ENCODE measurements around the gene ZNF569. TPM values are rescaled to one million over a fixed set of nuclear protein-coding genes. Genes with fewer than 3 reads are reported as not detected.
A peak's percentile ranks its signal among the peaks of the same experiment; 100 is the strongest.

The ZNF569 gene
- 5.9 TPM for total RNA-seq
- long read RNA-seq, full-length matches to known transcripts, result 4 of 8 reads
- long read RNA-seq, partial matches to known transcripts, result 0 of 8 reads
- long read RNA-seq, other reads (novel, unspliced or antisense), result 4 of 8 reads

GRCh38 chr19:37466798-37467607 lies at the start of gene ZNF569:
Gene ZNF569 (minus strand): TSS chr19:37467444. CDS start chr19:37444921, 22,523 bp downstream.
- DNase-seq (ENCODE audit: low spot score), result peak; percentile 94
- intact Hi-C loops (cut with DNase I), result loop anchor here (1.0 to 10.0 kb wide), 5 partner anchors 39 to 780 kb away; partner anchors contain the start of genes ZNF383, ZNF527, ZNF567 and ZNF793

GRCh38 chr19:37513397-37513796 lies 46.2 kb upstream of the ZNF569 start:
- no peak for DNase-seq (ENCODE audit: low spot score)
- intact Hi-C loops (cut with DNase I), result no loop called here

GRCh38 chr19:37511821-37512220 lies 44.6 kb upstream of the ZNF569 start:
- DNase-seq (ENCODE audit: low spot score), result no peak
- intact Hi-C loops (cut with DNase I), result no loop called here

- DNase-seq (ENCODE audit: low spot score), result no peak
- intact Hi-C loops (cut with DNase I), result no loop called here
These were observed 43.9 kb upstream of the ZNF569 start for GRCh38 chr19:37511186-37511585.

- no peak for DNase-seq (ENCODE audit: low spot score)
- intact Hi-C loops (cut with DNase I), result no loop called here
These were observed 39.9 kb upstream of the ZNF569 start for GRCh38 chr19:37507167-37507464.

GRCh38 chr19:37506387-37507166 lies 39.3 kb upstream of the ZNF569 start, which contains the start of gene ZNF793:
Gene ZNF793 (plus strand): TSS chr19:37506939. CDS start chr19:37523440, 16,501 bp downstream.
- intact Hi-C loops (cut with DNase I), result loop anchor here (1.0 kb wide), 2 partner anchors 39 to 135 kb away; partner anchors contain the start of genes ZNF527 and ZNF569
- peak; percentile 90 for DNase-seq (ENCODE audit: low spot score)

- DNase-seq (ENCODE audit: low spot score), result no peak
- intact Hi-C loops (cut with DNase I), result loop anchor here (1.0 kb wide), 2 partner anchors 39 to 135 kb away; partner anchors contain the start of genes ZNF527 and ZNF569
These were observed 38.7 kb upstream of the ZNF569 start for GRCh38 chr19:37505958-37506386.

GRCh38 chr19:37492213-37492612 lies 25.0 kb upstream of the ZNF569 start:
- DNase-seq (ENCODE audit: low spot score), result no peak
- intact Hi-C loops (cut with DNase I), result no loop called here

- no peak for DNase-seq (ENCODE audit: low spot score)
These were observed 17.3 kb upstream of the ZNF569 start for GRCh38 chr19:37484406-37485168.

GRCh38 chr19:37472165-37472564 lies 4.9 kb upstream of the ZNF569 start:
- intact Hi-C loops (cut with DNase I), result no loop called here

More at GRCh38 chr19:37484406-37485168, 17.3 kb upstream of the ZNF569 start:
- intact Hi-C loops (cut with DNase I), result no loop called here

GRCh38 chr19:37470216-37470615 lies 3.0 kb upstream of the ZNF569 start:
- no peak for DNase-seq (ENCODE audit: low spot score)
- intact Hi-C loops (cut with DNase I), result no loop called here

More at GRCh38 chr19:37472165-37472564, 4.9 kb upstream of the ZNF569 start:
- no peak for DNase-seq (ENCODE audit: low spot score)

- intact Hi-C loops (cut with DNase I), result loop anchor here (2.0 to 10.0 kb wide), 4 partner anchors 124 to 782 kb away; partner anchors contain the start of genes ZNF383 and ZNF567
- peak; percentile 94 for DNase-seq (ENCODE audit: low spot score)
These were observed 1.9 kb upstream of the ZNF569 start, which contains the start of gene ZNF570 for GRCh38 chr19:37468961-37469777. Gene ZNF570 (plus strand): TSS chr19:37469356. CDS start chr19:37470355, 999 bp downstream.

- DNase-seq (ENCODE audit: low spot score), result no peak
- intact Hi-C loops (cut with DNase I), result loop anchor here (1.0 to 10.0 kb wide), 6 partner anchors 39 to 780 kb away; partner anchors contain the start of genes ZNF383, ZNF527, ZNF567 and ZNF793
These were observed 405 bp upstream of the ZNF569 start for GRCh38 chr19:37467608-37468090.

- intact Hi-C loops (cut with DNase I), result loop anchor here (2.0 to 10.0 kb wide), 4 partner anchors 96 to 779 kb away; partner anchors contain the start of genes ZNF383, ZNF527 and ZNF567
- DNase-seq (ENCODE audit: low spot score), result no peak
These were observed 907 bp downstream of the ZNF569 start for GRCh38 chr19:37466277-37466797.

- intact Hi-C loops (cut with DNase I), result no loop called here
- DNase-seq (ENCODE audit: low spot score), result no peak
These were observed 14.6 kb downstream of the ZNF569 start for GRCh38 chr19:37452500-37453245.

- intact Hi-C loops (cut with DNase I), result no loop called here
- no peak for DNase-seq (ENCODE audit: low spot score)
These were observed 53.7 kb downstream of the ZNF569 start for GRCh38 chr19:37413313-37414084.

Data from cardiac septum (tissue), 1 donor.